ENCODE measurements around the gene METAP1. TPM values are rescaled to one million over a fixed set of nuclear protein-coding genes. Genes with fewer than 3 reads are reported as not detected.

Gene METAP1
- total RNA-seq, 1 experiment from 2014 or later, result 60.5 TPM

GRCh38 chr4:99067617-99068016, 72.1 kb downstream of the METAP1 start:
- CTCF ChIA-PET, result no interaction called here
- intact Hi-C loops (cut with micrococcal nuclease; ENCODE audit: unreplicated experiment), result no loop called here
- Mint-ChIP-seq H3K27ac (ENCODE audit: unreplicated experiment) (no peak overlapping the region), H3K9me3 (ENCODE audit: low read depth, unreplicated experiment) (no peaks in the 10 kb centered on the region), H3K36me3 (ENCODE audit: insufficient read depth, unreplicated experiment) (peaks cover 12% of the 10 kb centered on the region), H3K4me1 (ENCODE audit: low read depth, unreplicated experiment) (no peaks in the 10 kb centered on the region), H3K27me3 (ENCODE audit: unreplicated experiment) (no peaks in the 10 kb centered on the region), H3K4me3 (ENCODE audit: low read depth, unreplicated experiment) (no peak overlapping the region)
- no peak for DNase-seq
- TF ChIP-seq CTCF (IDR thresholded peaks at IDR 0.05; ENCODE audit: unreplicated experiment), result no peak
- BruUV-seq (replicated peaks), result no TSS peak

DNA sequence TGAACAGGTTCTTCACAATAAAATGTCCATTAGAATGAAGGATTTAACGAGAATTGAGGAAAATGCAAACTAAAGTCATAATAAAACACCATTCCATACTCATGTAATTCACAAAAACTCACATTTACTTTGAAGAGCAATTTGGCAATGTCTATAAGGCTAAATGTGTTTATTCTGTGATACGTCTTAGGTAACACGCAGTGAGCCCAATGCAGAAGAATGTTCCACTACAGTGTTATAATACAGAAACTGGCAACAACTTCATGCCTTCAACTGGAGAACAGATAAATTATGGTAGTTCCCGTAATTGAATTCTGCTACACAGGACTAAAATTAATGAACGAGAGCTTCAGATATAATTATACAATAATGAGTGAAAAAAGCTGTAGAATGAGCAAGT, 75.6 kb downstream of the METAP1 start:
- Mint-ChIP-seq H3K4me3 (ENCODE audit: low read depth, unreplicated experiment) (no peak overlapping the region), H3K27ac (ENCODE audit: unreplicated experiment) (no peak overlapping the region), H3K36me3 (ENCODE audit: insufficient read depth, unreplicated experiment) (peaks cover 16% of the 10 kb centered on the region), H3K9me3 (ENCODE audit: low read depth, unreplicated experiment) (no peaks in the 10 kb centered on the region), H3K27me3 (ENCODE audit: unreplicated experiment) (no peaks in the 10 kb centered on the region), H3K4me1 (ENCODE audit: low read depth, unreplicated experiment) (no peaks in the 10 kb centered on the region)
- intact Hi-C loops (cut with micrococcal nuclease; ENCODE audit: unreplicated experiment), result no loop called here
- BruUV-seq (replicated peaks), result no TSS peak
- DNase-seq, result no peak
- CTCF ChIA-PET, result no interaction called here
- no peak for TF ChIP-seq CTCF (IDR thresholded peaks at IDR 0.05; ENCODE audit: unreplicated experiment)

DNA sequence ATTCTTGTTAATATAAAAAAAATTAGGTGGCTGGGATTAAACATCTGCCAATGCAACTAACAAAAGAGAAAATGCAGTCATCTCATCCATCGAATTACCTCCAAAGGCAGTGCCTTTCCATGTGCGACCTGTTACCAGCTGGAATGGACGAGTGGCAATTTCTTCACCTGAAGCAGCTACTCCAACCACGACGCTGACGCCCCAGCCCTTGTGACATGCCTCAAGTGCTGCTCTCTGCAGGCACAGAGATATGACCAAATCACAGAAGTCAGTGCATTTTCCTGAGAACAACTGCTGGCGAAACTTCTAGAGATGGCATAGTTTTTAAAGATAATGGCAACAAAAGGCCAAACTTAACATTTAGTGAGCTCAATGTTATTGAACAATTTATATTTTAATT, 79.3 kb downstream of the METAP1 start:
- Mint-ChIP-seq H3K4me3 (ENCODE audit: low read depth, unreplicated experiment) (no peak overlapping the region), H3K27me3 (ENCODE audit: unreplicated experiment) (no peaks in the 10 kb centered on the region), H3K27ac (ENCODE audit: unreplicated experiment) (no peak overlapping the region), H3K9me3 (ENCODE audit: low read depth, unreplicated experiment) (no peaks in the 10 kb centered on the region), H3K4me1 (ENCODE audit: low read depth, unreplicated experiment) (no peaks in the 10 kb centered on the region), H3K36me3 (ENCODE audit: insufficient read depth, unreplicated experiment) (peaks cover 24% of the 10 kb centered on the region)
- intact Hi-C loops (cut with micrococcal nuclease; ENCODE audit: unreplicated experiment), result no loop called here
- CTCF ChIA-PET, result no interaction called here
- no TSS peak for BruUV-seq (replicated peaks)
- DNase-seq, result no peak
- no peak for TF ChIP-seq CTCF (IDR thresholded peaks at IDR 0.05; ENCODE audit: unreplicated experiment)

- intact Hi-C loops (cut with micrococcal nuclease; ENCODE audit: unreplicated experiment), result no loop called here
- CTCF ChIA-PET, result no interaction called here
- DNase-seq, result no peak
- no peak for TF ChIP-seq CTCF (IDR thresholded peaks at IDR 0.05; ENCODE audit: unreplicated experiment)
- H3K36me3 Mint-ChIP-seq (ENCODE audit: insufficient read depth, unreplicated experiment), result peaks cover 21% of the 10 kb centered on the region
- H3K9me3 Mint-ChIP-seq (ENCODE audit: low read depth, unreplicated experiment), result no peaks in the 10 kb centered on the region
- H3K27ac Mint-ChIP-seq (ENCODE audit: unreplicated experiment), result no peak overlapping the region
- BruUV-seq (replicated peaks), result no TSS peak
- H3K4me1 Mint-ChIP-seq (ENCODE audit: low read depth, unreplicated experiment), result no peaks in the 10 kb centered on the region
- H3K4me3 Mint-ChIP-seq (ENCODE audit: low read depth, unreplicated experiment), result no peak overlapping the region
- H3K27me3 Mint-ChIP-seq (ENCODE audit: unreplicated experiment), result no peaks in the 10 kb centered on the region
Measured at GRCh38 chr4:99076292-99076976, 80.9 kb downstream of the METAP1 start.
